Measurements from ENCODE around the gene BAZ2B.
"Not testable (repeated sequence)": the region's sequence is repeated elsewhere in the genome, so short reads cannot be mapped to it uniquely, and the experiment has no call there.

The BAZ2B gene

GRCh38 chr2:159411460-159411859, 204.9 kb downstream of the BAZ2B start:
- DNase-seq (ENCODE audit: low read depth) = no peak

GRCh38 chr2:159410276-159410675, 206.1 kb downstream of the BAZ2B start:
- DNase-seq (ENCODE audit: low read depth) = no peak

- DNase-seq (ENCODE audit: low read depth) = no peak
These were observed 207.1 kb downstream of the BAZ2B start for GRCh38 chr2:159409116-159409800.

DNA sequence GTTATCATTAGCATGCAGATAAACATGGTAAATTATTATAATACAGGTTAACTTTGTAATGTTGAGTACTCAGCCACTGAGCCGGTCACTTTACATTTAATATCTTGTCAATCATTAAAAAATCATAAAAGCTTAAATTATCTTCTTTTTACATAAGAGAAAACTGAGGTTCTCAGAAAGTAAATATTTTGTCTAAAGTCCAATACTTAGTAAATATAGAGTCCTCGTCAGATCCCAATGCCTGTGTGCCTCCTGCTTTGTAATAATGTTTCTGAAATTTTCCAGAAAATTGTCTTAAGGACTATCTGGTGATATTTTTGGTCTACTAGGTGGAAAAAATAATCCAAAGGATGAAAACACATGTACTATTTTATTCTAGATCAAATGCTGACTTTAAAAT, 213.6 kb downstream of the BAZ2B start:
- DNase-seq (ENCODE audit: low read depth) = no peak

GRCh38 chr2:159402160-159402559, 214.2 kb downstream of the BAZ2B start:
- DNase-seq (ENCODE audit: low read depth) = not testable (repeated sequence)

DNA sequence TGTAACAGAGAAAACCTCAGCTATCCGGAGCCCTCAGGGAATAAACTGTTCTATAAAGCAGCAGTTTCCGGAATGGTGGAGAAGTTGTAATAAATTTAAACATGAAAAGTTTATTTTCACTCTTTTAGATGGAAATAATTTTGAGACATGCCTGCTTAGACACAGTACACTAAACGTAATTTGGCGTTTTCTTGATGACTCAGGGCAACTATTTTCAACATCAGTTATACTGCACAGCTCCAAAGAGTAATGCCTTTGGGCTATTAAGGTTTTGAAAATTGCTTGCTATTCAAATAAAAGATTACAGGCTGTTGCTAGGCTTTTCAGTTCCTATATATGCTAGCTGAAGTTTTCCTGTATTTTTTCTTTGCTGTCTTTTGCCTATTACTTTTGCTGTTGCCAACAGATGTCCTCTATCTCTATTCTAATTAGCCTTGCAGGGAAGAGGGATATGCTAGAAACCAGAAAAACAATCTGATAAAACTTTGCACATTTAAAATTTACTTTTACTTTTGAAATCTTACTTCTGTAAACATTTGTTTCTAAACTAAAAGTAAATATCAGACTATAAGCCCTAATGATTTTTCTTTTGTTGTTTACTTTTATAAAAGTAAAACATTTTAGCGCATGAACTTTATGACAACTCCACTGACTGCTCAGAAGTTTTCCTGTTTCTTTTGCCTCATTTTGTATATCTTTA, 216.5 kb downstream of the BAZ2B start:
- no peak for DNase-seq (ENCODE audit: low read depth)

DNA sequence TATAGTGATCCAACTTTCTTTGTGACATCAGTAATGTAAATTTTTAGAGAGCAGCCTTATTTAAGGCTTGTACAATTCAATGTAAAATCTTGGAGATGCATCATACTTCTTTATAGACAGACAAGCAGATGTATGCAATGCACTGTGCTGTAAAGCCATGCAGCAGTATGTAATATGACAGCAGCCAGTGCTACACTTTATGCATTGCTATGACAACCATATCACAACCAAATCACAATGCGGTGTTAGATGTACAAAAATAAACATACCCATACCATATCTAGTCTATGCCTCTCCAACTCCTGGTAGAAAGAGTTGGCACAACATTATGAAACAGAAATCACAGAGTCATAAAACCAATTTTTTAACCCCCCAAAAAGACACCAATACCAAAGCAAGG, 219.5 kb downstream of the BAZ2B start:
- no peak for DNase-seq (ENCODE audit: low read depth)

- no peak for DNase-seq (ENCODE audit: low read depth)
These were observed 233.8 kb downstream of the BAZ2B start for GRCh38 chr2:159382447-159383028.

DNA sequence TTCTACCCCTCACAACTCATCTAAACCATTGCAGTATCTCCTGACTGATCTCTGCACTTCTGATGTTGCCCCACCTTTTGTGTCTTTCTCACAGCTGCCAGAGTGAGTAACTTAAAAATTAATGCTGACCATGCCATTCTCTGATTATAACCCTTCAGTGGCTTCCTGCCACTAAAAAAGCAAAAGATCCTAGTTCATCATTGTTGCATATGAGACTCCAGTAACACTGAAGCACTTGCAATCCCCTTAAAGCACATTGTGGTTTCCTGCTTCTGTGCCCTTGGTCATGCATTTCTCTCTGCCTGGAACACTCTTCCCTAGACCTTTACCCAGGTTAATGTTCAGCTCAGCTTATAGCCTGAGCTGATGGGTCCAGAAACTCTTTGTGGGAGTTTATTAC, 234.8 kb downstream of the BAZ2B start:
- no peak for DNase-seq (ENCODE audit: low read depth)

DNA sequence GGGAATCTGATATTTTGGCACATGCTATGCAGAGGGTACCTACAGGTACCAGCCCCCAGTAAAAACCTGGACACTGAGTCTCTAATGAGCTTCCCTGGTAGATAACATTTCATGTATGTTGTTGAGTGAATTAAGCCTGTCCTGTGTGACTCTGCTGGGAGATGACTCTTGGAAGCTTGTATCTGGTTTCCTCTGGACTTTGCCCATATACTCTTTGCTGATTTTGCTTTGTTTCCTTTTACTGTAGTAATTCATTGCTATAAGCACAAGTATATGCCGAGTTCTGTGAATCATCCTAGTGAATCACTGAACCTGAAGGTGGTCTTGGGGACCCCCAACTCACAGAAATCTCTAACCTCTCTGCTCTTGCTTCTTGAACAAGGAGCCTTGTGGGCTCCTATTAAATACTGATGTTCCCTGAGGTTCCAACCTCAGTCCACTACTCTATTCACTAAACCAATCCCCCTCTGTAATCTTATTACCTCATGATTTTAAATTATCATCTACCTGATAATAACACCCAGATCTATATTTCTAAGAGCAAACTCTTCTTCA, 235.6 kb downstream of the BAZ2B start:
- no peak for DNase-seq (ENCODE audit: low read depth)

DNA sequence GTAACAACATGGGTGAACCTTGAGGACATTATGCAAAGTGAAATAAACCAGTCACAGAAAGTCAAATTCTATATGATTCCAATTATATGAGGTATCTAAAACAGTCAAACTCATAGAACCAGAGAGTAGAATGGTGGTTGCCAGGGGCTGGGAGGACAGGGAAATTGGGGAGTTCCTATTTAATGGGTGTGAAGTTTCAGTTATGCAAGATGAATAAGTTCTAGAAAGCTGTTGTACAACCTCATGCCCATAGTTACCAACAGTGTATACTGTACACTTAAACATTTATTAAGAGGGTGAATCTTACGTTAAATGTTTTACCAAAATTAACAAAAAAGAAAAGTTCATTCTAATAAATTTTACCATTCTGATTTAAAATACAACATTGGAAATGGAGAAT, 237.2 kb downstream of the BAZ2B start:
- no peak for DNase-seq (ENCODE audit: low read depth)

GRCh38 chr2:159375241-159375640, 241.1 kb downstream of the BAZ2B start:
- DNase-seq (ENCODE audit: low read depth) = no peak

- no peak for DNase-seq (ENCODE audit: low read depth)
These were observed 244.8 kb downstream of the BAZ2B start for GRCh38 chr2:159371506-159371905.

GRCh38 chr2:159366538-159366937, 249.8 kb downstream of the BAZ2B start:
- DNase-seq (ENCODE audit: low read depth) = no peak

DNA sequence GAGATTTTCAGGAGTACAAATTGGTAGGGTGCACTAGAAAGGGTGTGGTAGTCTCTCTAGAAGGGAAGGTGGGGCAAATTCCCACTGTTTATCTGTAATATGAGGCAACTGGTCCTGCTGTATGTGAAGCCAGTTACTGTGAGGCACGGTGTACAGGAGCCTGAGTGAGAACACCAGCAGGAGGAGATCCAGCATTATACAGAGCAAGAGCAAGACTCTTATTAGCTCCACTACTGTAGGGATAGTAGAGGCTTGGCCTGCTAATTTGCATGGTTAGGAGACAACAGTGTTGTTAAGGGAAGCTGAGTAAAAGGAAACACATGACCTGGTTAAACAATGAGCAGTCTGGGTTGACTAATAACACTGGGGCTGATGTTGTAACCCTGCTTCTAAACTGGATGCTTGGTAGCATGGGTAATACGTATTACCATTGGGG, 253.5 kb downstream of the BAZ2B start:
- DNase-seq (ENCODE audit: low read depth) = no peak

DNA sequence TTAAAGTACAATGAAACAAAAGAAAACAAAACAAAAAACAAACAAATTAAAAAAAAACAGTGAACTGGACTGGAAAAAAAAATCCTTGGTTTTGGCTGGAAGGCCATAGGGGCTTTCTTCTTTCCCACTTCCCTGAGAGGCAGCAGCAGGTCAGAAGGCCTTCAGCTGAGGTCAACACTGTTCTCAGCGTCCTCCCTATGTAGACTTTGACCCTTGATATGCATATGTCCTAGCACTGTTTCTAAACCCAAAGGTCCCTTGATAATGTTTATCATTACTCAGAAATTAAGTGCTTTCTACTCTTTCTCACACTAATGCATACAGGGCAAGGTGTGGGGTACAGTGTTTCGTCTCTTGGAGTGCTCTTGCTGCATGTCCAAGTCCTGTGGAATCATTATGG, 254.3 kb downstream of the BAZ2B start:
- DNase-seq (ENCODE audit: low read depth) = no peak

GRCh38 chr2:159361603-159362002, 254.7 kb downstream of the BAZ2B start:
- DNase-seq (ENCODE audit: low read depth) = not testable (repeated sequence)

- DNase-seq (ENCODE audit: low read depth) = no peak
These were observed 260.2 kb downstream of the BAZ2B start for GRCh38 chr2:159356053-159356554.

GRCh38 chr2:159351977-159352376, 264.4 kb downstream of the BAZ2B start:
- no peak for DNase-seq (ENCODE audit: low read depth)

DNA sequence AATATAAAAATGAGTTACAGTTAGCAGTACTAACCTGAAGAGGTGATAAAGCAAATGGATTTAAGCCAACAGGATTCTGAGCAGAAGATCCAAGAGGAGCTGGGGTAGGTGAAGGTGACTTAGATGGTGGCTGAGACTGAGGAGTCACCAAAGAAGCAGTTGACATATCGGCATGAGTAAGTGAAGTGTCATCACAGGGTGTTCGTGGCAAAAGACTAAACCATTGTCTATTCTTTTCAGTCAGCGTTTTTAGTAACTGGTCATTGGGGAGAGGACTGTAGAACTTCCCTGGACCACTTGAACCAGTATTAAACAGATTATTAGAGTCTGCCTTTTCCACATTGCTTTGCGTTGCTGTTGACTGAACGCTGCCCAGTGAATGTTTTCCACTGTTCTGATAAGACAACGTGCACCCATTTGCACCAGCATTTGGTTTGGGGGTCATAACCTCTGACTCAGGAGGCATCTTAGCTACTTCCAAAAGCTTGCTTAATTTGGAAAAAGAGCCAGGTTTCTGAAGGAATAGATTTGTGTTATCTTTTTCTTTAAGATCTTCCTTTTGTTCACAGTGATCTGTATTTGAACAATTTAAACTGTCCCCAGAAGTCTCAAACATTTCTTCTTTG, 266.6 kb downstream of the BAZ2B start:
- no peak for DNase-seq (ENCODE audit: low read depth)

DNA sequence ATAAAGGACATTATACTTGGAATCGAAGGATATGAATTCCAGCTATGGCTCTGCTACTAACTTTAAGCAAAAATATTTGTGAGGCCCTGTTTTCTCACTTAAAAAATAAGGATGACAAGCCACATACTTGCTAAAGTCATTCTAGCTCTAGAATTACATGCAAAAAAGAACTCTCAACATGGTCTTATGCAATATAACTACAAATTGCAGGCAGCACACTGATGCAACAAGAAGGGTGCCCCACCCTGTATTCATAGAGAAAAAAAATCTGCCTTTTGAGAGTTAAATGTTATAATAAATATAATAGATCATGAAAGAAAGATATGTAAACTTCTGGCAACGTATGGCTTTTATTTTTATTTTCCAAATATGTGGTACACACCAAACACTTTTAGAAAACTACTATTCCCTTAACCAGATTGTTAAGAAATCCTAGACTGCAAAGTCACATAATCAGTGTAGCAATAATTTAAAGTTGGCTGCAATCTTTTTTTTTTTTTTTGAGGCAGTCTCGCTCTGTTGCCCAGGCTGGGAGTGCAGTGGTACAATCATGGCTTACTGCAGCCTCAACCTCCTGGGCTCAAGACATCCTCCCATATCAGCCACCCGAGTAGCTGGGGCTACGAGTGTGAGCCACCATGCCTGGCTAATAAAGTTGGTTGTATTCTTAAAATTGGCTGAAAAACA, 289.6 kb downstream of the BAZ2B start:
- no peak for DNase-seq (ENCODE audit: low read depth)

DNA sequence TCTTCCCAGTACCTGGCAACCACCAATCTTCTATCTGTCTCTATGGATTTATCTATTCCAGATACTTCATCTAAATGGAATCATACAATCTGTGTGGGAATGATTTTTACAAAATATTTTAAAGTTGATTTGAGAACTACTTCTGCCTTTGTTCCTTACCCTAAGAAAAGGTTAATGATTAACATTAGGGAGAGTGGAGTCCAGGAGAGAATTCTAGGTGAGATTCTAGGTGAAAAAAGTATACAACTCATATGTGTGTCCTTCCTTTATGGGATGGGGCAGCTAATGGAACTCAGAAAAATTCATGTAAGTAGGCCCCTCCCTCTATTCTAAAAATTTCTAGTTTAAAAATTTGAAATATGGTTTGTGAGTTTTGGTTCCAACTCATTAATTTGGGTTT, 293.9 kb downstream of the BAZ2B start:
- DNase-seq (ENCODE audit: low read depth) = no peak
